Activated T-helper 2 cell treated with anti-CD3 and anti-CD28 coated beads, Interferon-gamma antibody, Interleukin-2, Interleukin-4, amounts not matched to agents 10 μg/mL and 5 μg/mL and 100 μg/mL, durations not matched to agents 14 hours and 24 hours and 36 hours (primary cell): Measurements from ENCODE around the gene DCDC2C. TPM values are rescaled to one million over a fixed set of nuclear protein-coding genes. Genes with fewer than 3 reads are reported as not detected.

Source experiments
- DNase-seq: peaks from one replicate; pipeline ENCODE4 v3.0.0; 2021; ENCODE audit warnings: low spot score
- H3K27ac Mint-ChIP-seq: one replicate; pipeline ENCODE4 v1.8.0; 2021; ENCODE audit warnings: mixed read lengths
- H3K27me3 Mint-ChIP-seq: one replicate; pipeline ENCODE4 v1.8.0; 2021; ENCODE audit warnings: low read depth, mixed read lengths
- H3K36me3 Mint-ChIP-seq: one replicate; pipeline ENCODE4 v1.8.0; 2021; ENCODE audit warnings: low read depth, mixed read lengths
- H3K4me1 Mint-ChIP-seq: one replicate; pipeline ENCODE4 v1.8.0; 2021; ENCODE audit warnings: low read depth, mixed read lengths
- H3K4me3 Mint-ChIP-seq: one replicate; pipeline ENCODE4 v1.8.0; 2021; ENCODE audit warnings: low read depth, mild to moderate bottlenecking, moderate library complexity, mixed read lengths
- H3K9me3 Mint-ChIP-seq: one replicate; pipeline ENCODE4 v1.8.0; 2021; ENCODE audit warnings: mixed read lengths
- intact Hi-C: fragments of 100-400 bp; cut with micrococcal nuclease; formaldehyde crosslinking; loops from one replicate; pipeline ENCODE4 v1.15.1; 2023
- total RNA-seq: library from RNA; stranded (reverse); gene quantifications from 2 replicates; pipeline ENCODE4 v1.2.3, GENCODE V29; 2022

DCDC2C gene
- total RNA-seq, 1 donor from 2014 or later, result not detected

DNA sequence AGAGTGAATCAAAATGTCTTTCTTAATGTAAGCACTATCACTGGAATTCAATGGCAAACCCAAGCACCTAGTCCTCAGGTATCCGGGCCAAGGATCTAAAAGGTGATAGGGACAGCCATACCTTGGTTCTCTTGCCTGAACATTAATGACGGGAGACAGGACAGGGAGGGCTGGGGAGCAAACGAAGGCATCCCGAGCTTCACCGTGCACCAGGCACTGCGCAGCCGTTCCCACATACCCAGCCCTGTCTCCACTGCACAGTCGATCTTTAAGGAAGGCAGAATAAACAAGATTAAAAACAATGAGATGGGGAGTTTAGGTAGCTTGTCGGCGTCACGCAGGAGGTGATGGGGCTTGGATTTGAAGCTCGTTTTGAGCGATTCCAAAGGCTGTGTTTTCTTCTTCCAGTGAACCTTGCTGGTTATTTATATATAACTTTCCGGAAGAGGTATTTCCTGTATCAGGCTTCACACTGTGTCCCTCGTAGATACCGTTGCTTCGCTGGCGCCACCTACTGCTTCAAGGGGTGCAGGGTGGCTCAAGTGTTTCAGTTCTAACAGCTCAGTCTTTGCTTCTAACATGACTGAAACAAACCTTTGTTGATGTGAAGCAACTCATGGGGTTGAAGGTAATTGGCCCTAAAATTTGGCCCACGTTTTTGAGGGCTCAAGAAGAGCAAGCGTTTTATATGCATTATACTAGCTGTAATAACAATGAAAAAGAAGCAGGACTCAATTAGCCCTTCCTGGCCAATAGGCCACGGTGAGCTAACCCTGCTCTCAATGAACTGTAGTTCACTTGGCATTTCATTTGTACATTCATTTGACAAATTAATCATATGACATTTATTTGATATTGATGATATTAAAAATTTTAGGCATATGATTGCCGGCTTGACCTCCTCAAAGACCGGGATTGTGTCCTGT lies 77.4 kb downstream of the DCDC2C start:
- peaks cover 6% of the 10 kb centered on the region for H3K4me1 Mint-ChIP-seq
- H3K9me3 Mint-ChIP-seq, result no peaks in the 10 kb centered on the region
- DNase-seq, result peak; percentile 59
- peak overlapping the region; percentile 48 for H3K4me3 Mint-ChIP-seq
- intact Hi-C loops, result loop anchor here (1.0 kb wide), 1 partner anchor 52 kb away; no protein-coding TSS in a partner anchor
- peaks cover 9% of the 10 kb centered on the region for H3K27me3 Mint-ChIP-seq
- peak overlapping the region; percentile 71 for H3K27ac Mint-ChIP-seq
- no peaks in the 10 kb centered on the region for H3K36me3 Mint-ChIP-seq

DNA sequence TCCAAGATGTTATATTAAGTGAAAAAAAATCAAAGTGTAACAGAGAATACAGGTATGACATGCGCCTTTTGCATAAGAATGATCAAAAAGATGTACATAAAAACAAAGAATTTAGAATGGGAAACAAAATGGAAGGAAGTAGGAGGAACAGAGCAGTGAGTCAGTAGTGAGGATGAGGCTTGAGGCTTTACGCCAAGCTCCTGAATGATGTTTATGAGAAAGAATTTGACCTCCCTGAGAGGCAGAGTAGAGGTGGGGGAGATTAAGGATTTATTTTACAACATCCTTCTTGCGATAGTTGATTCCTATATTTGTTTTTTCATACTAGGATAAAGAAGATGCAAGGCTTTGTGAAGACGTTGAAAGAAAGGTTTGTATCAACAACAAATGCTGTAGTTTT lies 81.4 kb downstream of the DCDC2C start:
- Mint-ChIP-seq H3K4me1 (peaks cover 6% of the 10 kb centered on the region), H3K9me3 (no peaks in the 10 kb centered on the region), H3K4me3 (no peak overlapping the region), H3K36me3 (no peaks in the 10 kb centered on the region), H3K27me3 (no peaks in the 10 kb centered on the region), H3K27ac (no peak overlapping the region)
- intact Hi-C loops, result no loop called here
- no peak for DNase-seq

DNA sequence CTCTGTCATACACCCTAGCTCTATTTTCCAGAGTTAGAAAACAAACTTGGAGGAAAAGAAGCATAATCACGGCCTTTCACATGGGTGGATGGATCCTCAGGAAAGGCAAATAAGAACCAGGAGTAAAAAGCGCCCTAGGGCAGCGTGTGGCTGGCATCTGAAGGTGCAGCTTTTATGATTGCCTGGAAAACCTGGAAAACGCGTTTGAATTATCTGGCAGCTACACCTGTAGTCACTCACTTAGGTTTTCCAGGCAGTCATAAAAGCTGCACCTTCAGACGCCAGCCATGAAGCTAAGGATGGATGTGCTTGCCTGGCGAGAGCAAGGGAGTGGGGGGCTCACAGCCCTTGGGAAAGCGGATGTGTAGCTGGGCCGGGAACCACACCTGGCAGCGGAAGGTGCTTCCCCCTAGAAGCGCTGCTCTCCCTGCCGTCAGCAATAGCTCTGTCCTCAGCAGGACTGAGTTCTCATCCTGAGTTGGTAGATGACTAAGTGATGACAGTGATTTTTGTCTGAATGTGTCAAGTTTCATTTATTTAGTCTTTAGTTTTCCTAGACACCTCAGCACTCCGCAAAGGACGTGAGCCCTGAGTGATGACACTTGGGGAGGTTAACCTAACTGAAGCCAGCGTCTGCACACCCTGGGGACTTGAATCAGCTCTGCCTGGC lies 82.0 kb downstream of the DCDC2C start:
- intact Hi-C loops, result no loop called here
- H3K36me3 Mint-ChIP-seq, result no peaks in the 10 kb centered on the region
- DNase-seq, result no peak
- no peaks in the 10 kb centered on the region for H3K9me3 Mint-ChIP-seq
- H3K4me1 Mint-ChIP-seq, result peaks cover 3% of the 10 kb centered on the region
- no peak overlapping the region for H3K4me3 Mint-ChIP-seq
- no peaks in the 10 kb centered on the region for H3K27me3 Mint-ChIP-seq
- H3K27ac Mint-ChIP-seq, result no peak overlapping the region

DNA sequence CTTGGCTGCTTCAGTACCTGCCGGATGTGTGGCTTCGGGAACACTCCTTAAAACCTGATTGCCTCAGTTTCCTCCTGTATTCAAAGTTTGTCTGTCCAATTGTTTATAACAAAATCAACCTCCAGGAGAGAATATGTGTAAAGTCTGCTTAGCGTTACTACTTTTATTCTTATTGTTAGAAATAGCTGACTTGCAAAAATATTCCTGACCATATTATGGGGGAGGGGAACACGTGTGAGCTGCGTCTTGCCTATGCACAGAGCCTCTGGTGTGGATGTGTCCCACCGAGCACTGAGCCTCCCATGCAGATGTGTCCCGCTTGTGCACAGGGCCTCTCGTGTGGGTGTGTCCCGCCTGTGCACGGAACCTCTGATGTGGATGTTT lies 82.5 kb downstream of the DCDC2C start:
- intact Hi-C loops, result no loop called here
- no peak overlapping the region for H3K4me3 Mint-ChIP-seq
- no peaks in the 10 kb centered on the region for H3K27me3 Mint-ChIP-seq
- no peaks in the 10 kb centered on the region for H3K9me3 Mint-ChIP-seq
- no peak overlapping the region for H3K27ac Mint-ChIP-seq
- no peak for DNase-seq
- H3K36me3 Mint-ChIP-seq, result no peaks in the 10 kb centered on the region
- no peaks in the 10 kb centered on the region for H3K4me1 Mint-ChIP-seq

DNA sequence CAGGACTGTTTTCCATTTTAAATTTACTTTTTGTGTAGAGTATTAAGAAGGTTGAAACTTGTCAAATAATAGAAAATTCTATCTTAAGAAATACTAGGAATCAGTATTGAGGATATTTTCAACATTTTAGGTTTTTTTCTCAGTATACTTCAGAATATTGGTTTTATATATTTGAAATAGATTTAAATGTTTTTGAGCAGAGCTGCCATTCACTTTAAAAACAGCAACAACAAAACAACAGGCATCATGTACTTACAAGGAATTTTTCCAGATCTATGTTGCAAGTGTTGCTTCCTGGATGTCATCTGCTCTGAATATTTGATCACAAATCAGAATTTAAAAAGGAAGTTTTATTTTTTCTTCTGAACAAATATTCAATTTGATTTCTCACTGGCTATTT lies 84.4 kb downstream of the DCDC2C start:
- Mint-ChIP-seq H3K4me3 (no peak overlapping the region), H3K36me3 (no peaks in the 10 kb centered on the region), H3K27me3 (no peaks in the 10 kb centered on the region), H3K27ac (no peak overlapping the region), H3K9me3 (no peaks in the 10 kb centered on the region), H3K4me1 (no peaks in the 10 kb centered on the region)
- intact Hi-C loops, result no loop called here
- DNase-seq, result no peak

DNA sequence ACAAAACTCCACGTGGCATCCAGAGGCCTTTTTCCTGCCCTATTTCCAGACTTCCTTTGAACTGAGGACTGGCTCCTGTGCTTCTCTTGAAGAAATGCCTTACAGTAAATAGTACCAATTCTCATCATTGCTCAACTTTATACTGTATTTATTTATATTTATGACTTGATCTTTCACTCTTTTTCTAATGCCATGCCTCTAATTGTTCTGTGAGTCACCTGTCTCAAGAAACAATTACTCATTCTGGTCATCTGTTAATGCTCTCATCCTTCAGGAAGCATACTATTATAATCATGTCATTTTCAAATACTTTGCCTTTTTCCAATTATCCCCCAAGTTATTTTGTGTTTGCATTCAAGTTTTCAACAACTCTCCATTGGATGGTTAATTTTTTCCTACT lies 85.9 kb downstream of the DCDC2C start:
- Mint-ChIP-seq H3K36me3 (no peaks in the 10 kb centered on the region), H3K27ac (no peak overlapping the region), H3K4me3 (no peak overlapping the region), H3K9me3 (no peaks in the 10 kb centered on the region), H3K27me3 (no peaks in the 10 kb centered on the region), H3K4me1 (no peaks in the 10 kb centered on the region)
- intact Hi-C loops, result no loop called here
- no peak for DNase-seq

DNA sequence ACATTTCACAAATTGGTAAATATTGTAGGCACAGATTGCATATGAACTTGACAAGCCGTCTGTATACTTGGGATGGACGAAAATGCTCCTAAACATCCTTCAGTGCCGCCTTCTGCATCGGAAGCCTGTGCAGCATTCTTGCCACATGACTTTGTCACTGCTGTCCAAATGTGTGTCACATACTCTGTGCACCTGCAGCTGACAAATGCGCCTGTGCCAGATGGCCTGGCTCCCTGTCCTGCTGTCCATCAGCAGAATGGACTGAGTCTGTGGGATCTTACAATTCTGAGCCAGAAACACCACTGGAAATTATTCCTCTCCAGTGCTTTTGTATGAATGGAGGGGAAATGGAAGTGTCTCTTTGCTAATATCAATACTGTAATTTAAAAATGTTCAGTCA lies 89.9 kb downstream of the DCDC2C start:
- Mint-ChIP-seq H3K27ac (no peak overlapping the region), H3K27me3 (no peaks in the 10 kb centered on the region), H3K4me3 (no peak overlapping the region), H3K4me1 (no peaks in the 10 kb centered on the region), H3K36me3 (no peaks in the 10 kb centered on the region), H3K9me3 (no peaks in the 10 kb centered on the region)
- no peak for DNase-seq
- intact Hi-C loops, result no loop called here

DNA sequence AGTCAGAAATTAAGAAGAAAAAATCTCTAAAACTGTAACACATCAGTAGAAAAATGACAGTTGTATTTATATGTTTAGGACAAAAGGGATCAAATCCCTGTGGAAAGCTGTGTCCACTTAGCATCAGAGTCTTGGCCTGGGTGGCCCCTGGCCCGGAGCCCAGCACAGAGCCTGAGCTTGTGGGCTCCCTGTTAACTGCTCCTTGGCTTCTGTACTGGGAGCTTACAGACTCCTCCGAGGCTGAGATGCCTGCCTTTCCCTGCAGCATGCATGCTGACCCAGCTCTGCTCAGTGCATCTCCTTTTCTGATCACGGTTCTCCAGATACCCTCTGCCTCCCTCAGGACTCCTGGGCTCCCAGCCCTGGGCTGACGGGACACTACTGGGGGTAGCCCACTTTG lies 98.1 kb downstream of the DCDC2C start:
- no peaks in the 10 kb centered on the region for H3K36me3 Mint-ChIP-seq

DNA sequence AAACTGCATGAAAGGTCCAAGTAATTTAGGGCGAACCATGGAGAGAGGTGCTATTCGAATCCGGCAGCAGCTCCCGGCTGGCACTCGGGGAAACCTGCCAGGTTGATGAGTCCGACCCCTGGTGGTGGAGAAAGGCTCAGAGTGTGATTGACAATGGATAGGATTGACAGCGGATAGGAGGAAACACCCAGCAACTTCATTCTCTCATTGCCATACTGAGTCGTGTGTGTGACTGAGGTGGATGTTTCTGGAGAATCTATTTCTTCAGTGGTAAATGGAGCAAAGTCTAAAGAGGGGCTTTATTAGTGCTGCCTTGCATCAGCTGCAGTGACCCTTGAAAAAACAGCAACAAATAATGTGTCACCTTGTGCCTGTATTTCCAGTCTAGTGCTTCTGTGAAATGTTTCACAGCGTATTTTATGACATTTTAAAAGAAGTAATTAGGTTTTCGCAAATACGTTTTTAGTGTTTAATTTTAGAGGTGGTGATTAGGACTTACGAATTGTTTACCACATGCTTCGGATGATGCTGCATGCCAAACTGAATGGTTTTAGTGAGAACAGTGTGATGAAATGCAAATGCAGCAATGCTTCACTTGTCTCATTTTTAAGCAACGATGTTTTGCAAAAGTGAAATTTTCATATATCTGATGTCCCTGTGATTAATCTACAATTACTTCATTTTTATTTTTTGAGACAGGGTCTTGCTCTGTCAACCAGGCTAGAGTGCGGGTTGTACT lies 102.0 kb downstream of the DCDC2C start:
- H3K27ac Mint-ChIP-seq, result no peak overlapping the region
- H3K9me3 Mint-ChIP-seq, result no peaks in the 10 kb centered on the region
- H3K36me3 Mint-ChIP-seq, result no peaks in the 10 kb centered on the region
- H3K4me3 Mint-ChIP-seq, result no peak overlapping the region
- intact Hi-C loops, result no loop called here
- H3K4me1 Mint-ChIP-seq, result no peaks in the 10 kb centered on the region
- DNase-seq, result no peak
- no peaks in the 10 kb centered on the region for H3K27me3 Mint-ChIP-seq

More for the DNA sequence above, 98.1 kb downstream of the DCDC2C start:
- DNase-seq, result no peak
- no peaks in the 10 kb centered on the region for H3K27me3 Mint-ChIP-seq
- no peak overlapping the region for H3K27ac Mint-ChIP-seq
- H3K4me1 Mint-ChIP-seq, result no peaks in the 10 kb centered on the region
- no peak overlapping the region for H3K4me3 Mint-ChIP-seq
- H3K9me3 Mint-ChIP-seq, result no peaks in the 10 kb centered on the region
- intact Hi-C loops, result no loop called here

DNA sequence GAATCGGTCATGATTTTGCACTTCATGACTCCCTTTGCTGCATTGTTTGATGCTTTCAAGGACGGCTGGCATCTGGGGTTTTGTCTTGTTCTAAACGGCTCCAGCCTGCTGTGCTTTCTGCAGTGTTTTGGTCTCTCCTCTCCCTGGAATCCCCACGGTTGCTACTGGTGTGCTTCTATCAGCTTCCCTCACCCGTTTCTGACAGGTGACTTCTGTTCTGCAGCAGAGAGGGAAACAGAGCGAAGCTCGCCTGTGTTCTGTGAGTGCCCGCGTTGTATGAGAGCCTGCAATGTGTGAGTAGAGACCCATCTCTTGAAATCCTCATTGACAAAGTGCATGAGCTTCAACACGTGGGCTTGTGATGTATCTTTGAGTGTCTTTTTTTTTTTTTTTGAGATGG lies 102.8 kb downstream of the DCDC2C start:
- no peaks in the 10 kb centered on the region for H3K27me3 Mint-ChIP-seq
- no peak for DNase-seq
- H3K27ac Mint-ChIP-seq, result no peak overlapping the region
- H3K36me3 Mint-ChIP-seq, result no peaks in the 10 kb centered on the region
- H3K4me1 Mint-ChIP-seq, result no peaks in the 10 kb centered on the region
- no peak overlapping the region for H3K4me3 Mint-ChIP-seq
- H3K9me3 Mint-ChIP-seq, result no peaks in the 10 kb centered on the region
- intact Hi-C loops, result no loop called here

DNA sequence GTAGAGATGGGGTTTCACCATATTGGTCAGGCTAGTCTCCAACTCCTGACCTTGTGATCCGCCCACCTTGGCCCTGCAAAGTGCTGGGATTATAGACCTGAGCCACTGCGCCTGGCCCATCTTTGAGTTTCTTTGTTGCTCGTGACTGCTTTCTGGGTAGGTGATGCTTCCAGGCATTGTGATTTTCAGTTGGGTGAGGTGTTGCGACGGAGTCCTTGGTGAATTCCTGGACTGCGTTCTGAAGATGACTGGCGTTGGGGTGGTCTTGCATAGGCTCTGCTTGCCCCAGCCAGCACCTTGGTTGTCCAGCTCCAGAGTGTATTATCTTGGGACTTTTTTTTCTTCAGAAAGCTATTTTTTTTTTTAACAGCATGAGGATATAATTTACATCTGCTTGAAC lies 103.4 kb downstream of the DCDC2C start:
- H3K9me3 Mint-ChIP-seq, result no peaks in the 10 kb centered on the region
- no peaks in the 10 kb centered on the region for H3K27me3 Mint-ChIP-seq
- DNase-seq, result no peak
- H3K27ac Mint-ChIP-seq, result no peak overlapping the region
- no peak overlapping the region for H3K4me3 Mint-ChIP-seq
- H3K36me3 Mint-ChIP-seq, result no peaks in the 10 kb centered on the region
- no peaks in the 10 kb centered on the region for H3K4me1 Mint-ChIP-seq
- intact Hi-C loops, result no loop called here

DNA sequence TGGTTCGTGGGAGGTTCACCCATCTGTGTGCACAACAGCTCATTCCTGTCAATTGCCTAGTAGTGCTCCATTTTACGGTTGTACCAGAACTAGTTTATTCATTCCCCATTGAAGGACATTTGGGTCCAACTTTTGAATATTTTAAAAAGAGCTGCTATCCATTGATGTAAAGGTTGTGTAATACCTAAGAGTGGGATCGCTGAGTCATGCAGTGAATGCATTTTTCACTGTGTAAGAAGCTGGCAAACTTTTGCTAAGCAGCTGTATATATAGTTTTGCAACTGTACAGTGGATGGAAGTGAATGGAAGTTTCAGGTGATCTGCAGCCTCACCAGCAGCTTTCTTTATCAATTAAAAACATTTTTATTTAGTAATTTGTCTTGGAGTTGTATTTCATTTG lies 104.5 kb downstream of the DCDC2C start:
- intact Hi-C loops, result no loop called here
- H3K9me3 Mint-ChIP-seq, result no peaks in the 10 kb centered on the region
- no peaks in the 10 kb centered on the region for H3K4me1 Mint-ChIP-seq
- no peak overlapping the region for H3K27ac Mint-ChIP-seq
- H3K36me3 Mint-ChIP-seq, result no peaks in the 10 kb centered on the region
- no peak for DNase-seq
- no peak overlapping the region for H3K4me3 Mint-ChIP-seq
- no peaks in the 10 kb centered on the region for H3K27me3 Mint-ChIP-seq
